PFSK-1 (cell line): Measurements from ENCODE around the gene AGMO.

Experiments used
- FOXP2 ChIP-seq: optimal IDR thresholded peaks from 2 replicates; pipeline ENCODE3; 2011; ENCODE audit warnings: borderline replicate concordance, control low read depth, inconsistent platforms; ENCODE audit not compliant: insufficient read depth; ENCODE audit errors: extremely low read length, extremely low read depth
- POLR2AphosphoS5 ChIP-seq: IDR thresholded peaks from 2 replicates; pipeline ENCODE4 v1.6.1; 2012; ENCODE audit warnings: low read depth, mild to moderate bottlenecking, control low read depth, low read length, moderate library complexity
- REST ChIP-seq, 2 experiments: IDR thresholded peaks; 2 replicates each; pipeline versions ENCODE4 v1.6.1 to v1.8.0; 2011 to 2012; ENCODE audit warnings: low read depth in 2 of 2, low read length in 2 of 2, control low read depth in 1 of 2, inconsistent platforms in 1 of 2, mild to moderate bottlenecking in 1 of 2, moderate library complexity in 1 of 2; ENCODE audit not compliant: insufficient read depth in 1 of 2
- SIN3A ChIP-seq: IDR thresholded peaks from 2 replicates; pipeline ENCODE4 v1.6.1; 2012; ENCODE audit warnings: mild to moderate bottlenecking, low read length, moderate library complexity, borderline replicate concordance; ENCODE audit not compliant: insufficient read depth
- TAF1 ChIP-seq: IDR thresholded peaks from 2 replicates; pipeline ENCODE4 v1.6.1; 2012; ENCODE audit warnings: low read length, control low read depth, borderline replicate concordance; ENCODE audit not compliant: insufficient read depth

The AGMO gene

GRCh38 chr7:15248514-15248913, 313.3 kb downstream of the AGMO start:
- no peak for TF ChIP-seq SIN3A
- no peak for TF ChIP-seq REST (IDR thresholded peaks at IDR 0.05; ENCODE audit: insufficient read depth in 1 of 2, low read depth in 2 of 2, low read length in 2 of 2)

DNA sequence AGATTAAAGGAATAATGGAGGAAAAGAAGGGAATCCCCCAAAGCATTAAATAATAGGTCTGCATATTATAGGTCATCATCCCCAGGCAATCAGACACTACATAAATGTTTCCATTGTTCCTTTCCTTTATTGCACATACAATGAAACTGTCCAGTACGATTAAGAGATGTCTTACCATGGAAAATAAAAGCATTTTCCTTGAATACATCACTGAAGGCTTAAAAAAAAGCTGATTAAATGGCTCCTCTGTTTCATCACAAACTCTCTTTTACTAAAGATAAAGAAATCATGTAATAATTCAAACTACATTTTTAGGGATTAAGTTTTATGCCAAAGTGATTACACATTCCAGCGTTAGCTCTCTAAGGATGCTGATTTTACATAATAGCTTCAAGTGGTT, 316.0 kb downstream of the AGMO start:
- TF ChIP-seq FOXP2 (no peak), POLR2AphosphoS5 (no peak), REST (IDR thresholded peaks at IDR 0.05; ENCODE audit: insufficient read depth in 1 of 2, low read depth in 2 of 2, low read length in 2 of 2) (no peak), SIN3A (no peak), TAF1 (no peak)

DNA sequence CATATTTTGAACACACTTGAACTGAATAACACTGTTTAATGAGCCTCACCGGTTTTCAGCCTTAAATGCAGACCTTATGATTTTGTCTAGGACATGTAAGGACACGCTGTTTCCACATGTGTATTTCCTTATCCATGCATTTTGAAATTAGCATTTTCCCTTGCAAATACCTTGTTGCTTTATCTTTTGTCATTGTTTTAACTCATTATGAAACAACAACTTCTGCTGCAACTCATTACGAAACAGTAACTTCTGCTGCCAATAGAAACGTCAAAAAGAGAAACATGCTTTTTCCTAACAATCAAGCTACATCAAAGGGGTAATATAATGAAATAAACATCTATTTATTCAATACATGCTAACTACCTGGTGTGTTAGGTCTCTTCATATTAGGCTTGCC, 322.0 kb downstream of the AGMO start:
- no peak for TF ChIP-seq FOXP2
- no peak for TF ChIP-seq TAF1
- no peak for TF ChIP-seq SIN3A
- no peak for TF ChIP-seq REST (IDR thresholded peaks at IDR 0.05; ENCODE audit: insufficient read depth in 1 of 2, low read depth in 2 of 2, low read length in 2 of 2)
- TF ChIP-seq POLR2AphosphoS5 = no peak

GRCh38 chr7:15236952-15237351, 324.9 kb downstream of the AGMO start:
- TF ChIP-seq FOXP2 (no peak), SIN3A (no peak)

DNA sequence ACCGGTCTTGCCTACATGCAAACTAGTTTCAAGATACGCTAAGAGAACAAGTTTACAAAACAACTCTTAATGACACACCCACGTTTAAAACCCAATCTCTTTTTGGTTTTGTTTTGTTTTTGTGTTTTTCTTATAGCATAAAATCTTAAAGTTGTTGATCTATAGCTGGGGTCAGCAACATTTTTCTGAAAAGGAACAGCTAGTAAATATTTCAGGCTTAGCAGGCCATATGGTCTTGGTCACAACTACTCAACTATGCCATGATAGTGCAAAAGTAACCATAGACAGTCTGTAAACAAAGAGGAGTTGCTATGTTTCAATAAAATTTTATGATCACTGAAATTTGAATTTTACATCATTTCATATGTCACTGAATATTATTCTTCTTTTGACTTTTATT, 327.4 kb downstream of the AGMO start:
- TF ChIP-seq TAF1 = no peak
- TF ChIP-seq SIN3A = no peak
- no peak for TF ChIP-seq REST (IDR thresholded peaks at IDR 0.05; ENCODE audit: insufficient read depth in 1 of 2, low read depth in 2 of 2, low read length in 2 of 2)
- no peak for TF ChIP-seq POLR2AphosphoS5
- TF ChIP-seq FOXP2 = no peak

DNA sequence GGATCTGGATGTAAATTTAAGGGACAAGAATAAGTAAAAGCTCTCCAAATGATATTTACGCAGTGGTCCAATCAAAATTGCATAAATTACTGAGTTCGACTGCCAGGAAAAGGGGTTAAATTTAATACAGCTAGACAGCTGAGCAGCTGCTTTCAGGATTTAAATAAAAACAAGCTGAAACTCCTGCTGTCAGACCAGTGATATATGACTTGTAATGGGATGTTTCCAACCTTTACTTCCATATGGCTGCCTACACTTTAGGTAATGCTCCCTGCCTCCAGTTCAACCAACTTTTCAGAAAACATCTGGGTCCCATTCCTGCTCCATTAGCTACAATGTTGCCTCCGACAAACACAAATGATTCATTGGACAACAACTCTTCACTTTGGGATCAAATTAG, 333.0 kb downstream of the AGMO start:
- TF ChIP-seq REST (IDR thresholded peaks at IDR 0.05; ENCODE audit: insufficient read depth in 1 of 2, low read depth in 2 of 2, low read length in 2 of 2) = no peak
- TF ChIP-seq FOXP2 = no peak
- no peak for TF ChIP-seq SIN3A
- TF ChIP-seq POLR2AphosphoS5 = no peak
- no peak for TF ChIP-seq TAF1
